Upper lobe of left lung (tissue), 4 donors: ENCODE results near the gene TRIP11.

Source experiments
- CTCF ChIP-seq, 6 experiments: fragments of 450-650 bp in 4 of 6; fragments of 200-600 bp in 2 of 6; sonication (generic) in 2 of 6; IDR thresholded peaks; one replicate each; pipeline ENCODE4 v1.5.1; 2016 to 2019; ENCODE audit warnings: antibody characterized with exemption in 6 of 6
- POLR2A ChIP-seq, 4 donors: fragments of 450-650 bp; IDR thresholded peaks; one replicate each; pipeline ENCODE4 v1.5.1; 2016 to 2017; ENCODE audit warnings: antibody characterized with exemption in 4 of 4, mild to moderate bottlenecking in 2 of 4
- POLR2AphosphoS5 ChIP-seq, 2 donors: sonication (generic); formaldehyde crosslinking; IDR thresholded peaks; one replicate each; pipeline ENCODE4 v1.5.1; 2017; ENCODE audit warnings: antibody characterized with exemption in 2 of 2

DNA sequence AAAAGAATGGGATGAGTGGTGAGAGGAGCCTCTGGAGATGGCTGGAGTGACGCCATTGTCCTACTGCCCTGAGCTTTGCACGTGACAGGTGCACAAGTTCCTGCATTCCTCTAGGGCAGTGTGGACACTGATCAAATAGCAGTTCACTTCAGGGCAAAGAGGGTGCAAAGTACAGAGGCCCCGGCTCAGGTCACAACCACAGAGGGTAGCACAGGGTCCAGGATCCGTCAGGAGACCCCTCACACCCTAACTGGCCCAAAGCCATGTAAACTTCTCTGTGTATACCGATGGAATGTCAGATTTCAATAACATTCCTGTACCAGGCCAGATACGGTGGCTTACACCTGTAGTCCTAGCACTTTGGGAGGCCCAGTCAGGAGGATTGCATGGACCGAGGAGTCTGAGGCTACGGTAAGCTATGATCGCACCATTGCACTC is 82.0 kb downstream of the TRIP11 start:
- TF ChIP-seq POLR2AphosphoS5 (IDR thresholded peaks at IDR 0.05) (no peak), CTCF (IDR thresholded peaks at IDR 0.05) (no peak), POLR2A (IDR thresholded peaks at IDR 0.05) (no peak)
